ENCODE measurements around the gene FOXRED1. TPM values are rescaled to one million over a fixed set of nuclear protein-coding genes. Genes with fewer than 3 reads are reported as not detected.

Gene FOXRED1
- total RNA-seq, 1 donor from 2014 or later, result 27.7 TPM

DNA sequence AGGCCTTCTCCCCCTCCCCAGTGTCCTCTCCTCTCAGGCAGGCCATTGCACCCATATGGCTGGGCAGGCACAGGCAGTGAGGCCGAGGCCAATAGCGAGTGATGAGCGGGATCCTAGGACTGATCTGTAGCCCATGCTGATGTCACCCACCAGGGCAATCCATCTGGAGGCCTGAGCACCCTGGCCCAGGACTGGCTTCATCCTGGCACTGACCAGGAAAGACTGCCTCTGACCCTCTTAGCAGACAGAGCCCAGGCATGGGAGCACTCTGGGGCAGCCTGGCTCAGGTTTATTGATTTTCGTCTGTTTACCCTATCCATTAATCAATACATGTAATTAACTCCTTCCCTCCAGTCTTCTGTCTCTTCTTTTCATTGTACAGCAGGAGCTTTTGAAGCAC lies 8.8 kb downstream of the FOXRED1 start:
- Histone ChIP-seq H3K4me1 (peaks cover 18% of the 10 kb centered on the region), H3K9me3 (replicated peaks) (no peaks in the 10 kb centered on the region), H3K36me3 (peaks cover 51% of the 10 kb centered on the region), H3K27me3 (ENCODE audit: low read depth) (no peaks in the 10 kb centered on the region), H3K27ac (replicated peaks) (no peak overlapping the region), H3K4me3 (no peak overlapping the region)
- DNase-seq, result no peak
- intact Hi-C loops (cut with micrococcal nuclease), result no loop called here
- TF ChIP-seq, protein P1, sequence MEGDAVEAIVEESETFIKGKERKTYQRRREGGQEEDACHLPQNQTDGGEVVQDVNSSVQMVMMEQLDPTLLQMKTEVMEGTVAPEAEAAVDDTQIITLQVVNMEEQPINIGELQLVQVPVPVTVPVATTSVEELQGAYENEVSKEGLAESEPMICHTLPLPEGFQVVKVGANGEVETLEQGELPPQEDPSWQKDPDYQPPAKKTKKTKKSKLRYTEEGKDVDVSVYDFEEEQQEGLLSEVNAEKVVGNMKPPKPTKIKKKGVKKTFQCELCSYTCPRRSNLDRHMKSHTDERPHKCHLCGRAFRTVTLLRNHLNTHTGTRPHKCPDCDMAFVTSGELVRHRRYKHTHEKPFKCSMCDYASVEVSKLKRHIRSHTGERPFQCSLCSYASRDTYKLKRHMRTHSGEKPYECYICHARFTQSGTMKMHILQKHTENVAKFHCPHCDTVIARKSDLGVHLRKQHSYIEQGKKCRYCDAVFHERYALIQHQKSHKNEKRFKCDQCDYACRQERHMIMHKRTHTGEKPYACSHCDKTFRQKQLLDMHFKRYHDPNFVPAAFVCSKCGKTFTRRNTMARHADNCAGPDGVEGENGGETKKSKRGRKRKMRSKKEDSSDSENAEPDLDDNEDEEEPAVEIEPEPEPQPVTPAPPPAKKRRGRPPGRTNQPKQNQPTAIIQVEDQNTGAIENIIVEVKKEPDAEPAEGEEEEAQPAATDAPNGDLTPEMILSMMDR (IDR thresholded peaks at IDR 0.05; ENCODE audit: borderline replicate concordance), result no peak

DNA sequence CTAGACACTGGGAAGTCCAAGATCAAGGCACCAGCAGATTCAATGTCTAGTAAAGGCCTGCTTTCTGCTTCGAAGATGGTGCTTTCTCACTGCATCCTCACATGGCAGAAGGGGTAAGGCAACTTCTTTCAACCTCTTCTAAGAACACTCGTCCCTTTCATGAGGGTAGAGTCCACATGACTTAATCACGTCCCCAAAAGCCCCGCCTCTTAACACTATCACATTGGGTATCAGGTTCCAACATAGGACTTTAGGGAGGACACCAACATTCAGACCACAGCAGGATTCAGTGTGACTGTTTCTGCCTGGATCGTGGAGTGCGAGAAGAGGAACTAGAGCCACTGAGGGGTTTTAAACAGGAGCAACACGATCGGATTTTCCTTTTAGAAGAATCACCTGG lies 10.2 kb downstream of the FOXRED1 start:
- Histone ChIP-seq H3K36me3 (peaks cover 37% of the 10 kb centered on the region), H3K9me3 (replicated peaks) (no peaks in the 10 kb centered on the region), H3K4me1 (peaks cover 31% of the 10 kb centered on the region), H3K27ac (replicated peaks) (no peak overlapping the region), H3K27me3 (ENCODE audit: low read depth) (no peaks in the 10 kb centered on the region), H3K4me3 (no peak overlapping the region)
- no peak for DNase-seq
- intact Hi-C loops (cut with micrococcal nuclease), result no loop called here
- TF ChIP-seq, protein P1 (IDR thresholded peaks at IDR 0.05; ENCODE audit: borderline replicate concordance), result no peak

DNA sequence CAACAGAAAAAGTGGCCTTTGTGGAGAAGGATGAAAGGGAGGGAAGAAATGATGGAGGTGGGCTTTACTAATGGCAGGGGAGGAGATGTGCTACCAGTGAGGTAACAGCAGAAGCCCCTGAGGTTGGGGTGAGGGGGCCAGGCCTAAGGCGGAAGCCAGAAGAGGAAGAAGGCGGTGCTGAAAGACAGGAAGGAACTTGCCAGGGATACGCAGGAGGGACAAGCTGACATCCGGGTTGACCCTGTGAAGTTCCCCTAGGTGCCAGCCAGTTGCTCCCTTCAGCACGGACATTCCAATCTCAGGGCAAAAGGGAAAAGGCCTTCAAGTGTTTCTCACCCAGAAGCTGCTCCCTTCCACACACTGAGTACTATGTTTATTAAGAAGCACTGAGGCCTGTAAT lies 11.6 kb downstream of the FOXRED1 start:
- Histone ChIP-seq H3K36me3 (peaks cover 22% of the 10 kb centered on the region), H3K4me3 (no peak overlapping the region), H3K9me3 (replicated peaks) (no peaks in the 10 kb centered on the region), H3K27me3 (ENCODE audit: low read depth) (no peaks in the 10 kb centered on the region), H3K27ac (replicated peaks) (no peak overlapping the region), H3K4me1 (peaks cover 39% of the 10 kb centered on the region)
- TF ChIP-seq, protein P1 (IDR thresholded peaks at IDR 0.05; ENCODE audit: borderline replicate concordance), result no peak
- intact Hi-C loops (cut with micrococcal nuclease), result no loop called here
- DNase-seq, result no peak

DNA sequence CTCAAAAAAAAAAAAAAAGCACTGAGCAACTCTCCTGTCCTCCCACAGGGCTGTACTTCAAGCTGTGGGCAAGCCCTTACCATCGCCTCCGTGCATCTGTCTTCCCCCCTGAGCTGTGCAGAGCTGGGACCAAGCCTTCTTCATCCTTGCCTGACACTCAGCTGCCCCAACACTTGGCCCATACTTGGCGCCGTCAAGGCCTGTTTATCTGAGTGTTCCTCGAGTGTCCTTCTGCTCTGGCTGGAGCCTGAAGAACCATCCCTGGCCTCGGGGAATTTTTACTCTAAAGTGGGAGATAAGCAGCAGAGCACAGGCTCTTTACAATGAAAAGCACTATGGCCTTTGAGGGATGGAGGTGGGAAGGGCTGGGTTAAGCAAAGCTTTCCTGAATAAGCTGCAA lies 12.3 kb downstream of the FOXRED1 start:
- DNase-seq, result no peak
- H3K27ac ChIP-seq (replicated peaks), result no peak overlapping the region
- H3K9me3 ChIP-seq (replicated peaks), result no peaks in the 10 kb centered on the region
- H3K4me3 ChIP-seq, result no peak overlapping the region
- intact Hi-C loops (cut with micrococcal nuclease), result no loop called here
- no peaks in the 10 kb centered on the region for H3K27me3 ChIP-seq (ENCODE audit: low read depth)
- H3K4me1 ChIP-seq, result peaks cover 39% of the 10 kb centered on the region
- H3K36me3 ChIP-seq, result peaks cover 18% of the 10 kb centered on the region
- TF ChIP-seq, protein P1 (IDR thresholded peaks at IDR 0.05; ENCODE audit: borderline replicate concordance), result no peak

DNA sequence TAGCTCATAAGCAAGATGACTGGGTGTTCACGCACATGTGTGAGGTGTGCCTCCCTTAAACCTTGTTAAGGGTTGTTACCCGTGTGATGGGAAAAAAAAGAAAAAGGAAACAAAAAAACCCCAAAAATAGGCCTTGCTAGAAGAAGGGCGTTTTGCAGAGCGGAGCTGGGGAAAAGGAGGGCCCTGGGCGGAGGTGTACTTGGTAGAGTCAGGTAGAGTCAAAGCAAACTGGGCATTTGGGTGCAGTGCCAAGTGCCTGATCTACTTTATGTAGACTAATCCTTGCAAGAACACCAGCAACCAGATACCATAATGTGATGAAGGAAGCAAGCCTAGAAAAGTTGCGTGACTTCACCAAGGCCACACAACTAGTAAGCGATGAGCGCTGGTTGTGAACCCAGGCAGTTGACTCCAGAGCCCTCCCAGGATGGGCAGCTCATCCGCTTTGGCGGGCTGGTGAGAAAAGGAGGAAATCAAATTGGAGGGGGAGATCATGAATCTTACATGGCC lies 12.8 kb downstream of the FOXRED1 start:
- Histone ChIP-seq H3K27ac (replicated peaks) (peak overlapping the region; percentile 97), H3K27me3 (ENCODE audit: low read depth) (no peaks in the 10 kb centered on the region), H3K9me3 (replicated peaks) (no peaks in the 10 kb centered on the region), H3K36me3 (peaks cover 13% of the 10 kb centered on the region), H3K4me1 (peaks cover 39% of the 10 kb centered on the region), H3K4me3 (peak overlapping the region; percentile 88)
- TF ChIP-seq, protein P1 (IDR thresholded peaks at IDR 0.05; ENCODE audit: borderline replicate concordance), result no peak
- DNase-seq, result no peak
- intact Hi-C loops (cut with micrococcal nuclease), result no loop called here
